ENCODE measurements around the gene ATP8B4.

- TF ChIP-seq CTCF (conservative IDR thresholded peaks at IDR 0.05; ENCODE audit: low read depth, low read length): no peak
- no peak for TF ChIP-seq EZH2 (IDR thresholded peaks at IDR 0.05; ENCODE audit: low read length, unreplicated experiment)
- no peak for TF ChIP-seq EZH2phosphoT487 (IDR thresholded peaks at IDR 0.05; ENCODE audit: borderline replicate concordance, low read length)
Measured at GRCh38 chr15:49888323-49888693, 230.7 kb downstream of the ATP8B4 start.

Data from PC-3 (cell line).